GM18517 (cell line): ENCODE results near the gene MDFIC2.

Experiments
- ATAC-seq: cut with Tn5 transposase; IDR thresholded peaks from one replicate; pipeline ENCODE4 v1.9.1; 2021; ENCODE audit warnings: mild to moderate bottlenecking, moderate library complexity; ENCODE audit not compliant: unreplicated experiment

MDFIC2 gene

GRCh38 chr3:70183781-70184504, 128.5 kb downstream of the MDFIC2 start:
- ATAC-seq = no peak

DNA sequence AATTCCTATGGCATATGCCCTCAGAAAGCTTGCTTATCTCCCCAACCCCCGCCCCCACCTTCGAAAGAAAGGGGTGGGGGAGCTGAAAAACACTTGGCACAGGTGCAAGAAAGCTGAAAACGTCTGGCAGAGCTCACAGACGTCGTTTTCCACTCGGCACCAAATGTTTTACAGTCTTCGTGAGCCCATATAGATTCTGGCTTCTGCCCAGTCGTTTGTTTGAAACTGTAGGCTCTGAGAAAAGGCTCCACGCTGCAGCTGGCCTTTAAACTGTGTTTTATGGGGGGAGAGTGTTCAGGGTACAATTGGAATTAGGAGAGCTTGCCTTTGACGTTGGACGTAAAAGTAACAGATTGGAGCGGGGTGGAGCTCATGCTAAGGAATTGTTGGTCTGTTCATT, 130.3 kb downstream of the MDFIC2 start:
- ATAC-seq = no peak

DNA sequence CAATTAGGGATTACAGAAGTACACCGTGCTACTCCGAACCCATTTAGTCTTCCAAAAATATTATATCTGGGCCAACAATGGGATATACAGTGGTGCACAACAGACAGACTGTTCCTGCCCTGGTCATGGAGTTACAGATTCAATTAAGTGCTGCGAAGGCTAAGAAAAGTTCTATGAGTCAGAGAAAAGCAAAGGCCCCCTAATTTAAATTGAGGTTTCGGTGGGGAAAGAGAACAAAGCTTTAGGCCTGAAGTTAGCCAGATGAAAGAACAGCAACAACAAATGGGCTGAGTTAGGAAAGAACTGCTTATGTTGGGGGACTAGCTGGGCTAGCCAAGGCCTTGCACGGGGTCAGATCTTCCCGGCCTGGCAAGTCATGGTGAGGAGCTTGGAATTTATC, 131.8 kb downstream of the MDFIC2 start:
- ATAC-seq = no peak

DNA sequence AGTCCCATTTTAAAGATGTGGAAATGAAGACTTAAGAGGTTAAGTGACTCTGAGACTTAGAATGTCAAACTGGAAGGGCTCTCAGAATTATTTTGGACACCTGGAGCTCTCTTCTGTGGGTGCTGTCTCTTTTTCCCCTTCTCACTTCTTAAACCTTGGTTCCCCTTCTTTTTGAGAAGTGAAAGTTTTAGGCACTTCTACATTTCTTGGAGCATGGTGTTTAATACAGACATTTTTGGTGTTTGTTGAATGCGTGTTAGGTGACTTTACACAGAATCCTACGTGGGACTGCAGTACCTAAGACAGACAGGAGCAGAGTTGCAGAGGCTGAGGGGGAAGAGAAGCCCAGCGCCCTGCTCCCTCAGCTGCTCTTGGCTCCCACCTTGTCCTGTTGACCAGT, 133.3 kb downstream of the MDFIC2 start:
- no peak for ATAC-seq

GRCh38 chr3:70177881-70178645, 134.4 kb downstream of the MDFIC2 start:
- ATAC-seq = no peak

DNA sequence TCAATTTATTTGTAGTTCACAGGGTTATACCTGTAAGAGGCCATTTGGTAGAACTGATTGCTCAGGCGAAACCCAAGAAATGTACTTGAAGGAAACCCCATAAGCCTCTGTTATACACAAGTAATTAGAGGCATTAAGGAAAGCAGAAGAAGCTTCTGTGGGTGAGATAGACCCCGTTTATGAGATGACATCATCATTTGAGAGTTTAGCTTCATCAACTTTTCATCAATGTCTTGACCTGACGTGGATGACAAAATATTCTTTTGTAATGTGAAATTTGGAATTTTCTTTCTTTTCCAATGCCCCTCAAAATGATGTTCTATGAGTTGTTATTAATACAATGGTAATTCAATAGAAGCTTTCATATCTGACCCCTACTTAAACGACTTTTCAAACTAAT, 136.2 kb downstream of the MDFIC2 start:
- ATAC-seq = no peak

DNA sequence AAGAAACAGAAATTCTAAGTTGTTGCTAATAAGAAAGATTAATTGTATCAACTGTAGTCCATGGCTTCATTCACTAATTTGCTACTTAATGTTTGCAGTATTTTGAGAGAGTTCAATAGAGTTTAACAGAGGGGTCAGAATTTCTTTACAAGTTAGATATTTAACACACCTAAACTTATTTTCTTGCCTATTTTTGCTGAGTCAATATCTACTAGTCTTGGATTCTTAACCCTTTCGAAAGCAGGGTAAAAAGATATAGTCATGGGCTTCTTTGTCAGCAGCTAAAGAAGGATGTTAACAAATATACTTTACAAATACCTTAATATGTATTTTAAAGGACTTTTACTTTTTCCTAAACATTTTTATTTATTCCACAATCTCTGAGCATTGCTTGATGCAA, 155.6 kb downstream of the MDFIC2 start:
- no peak for ATAC-seq

DNA sequence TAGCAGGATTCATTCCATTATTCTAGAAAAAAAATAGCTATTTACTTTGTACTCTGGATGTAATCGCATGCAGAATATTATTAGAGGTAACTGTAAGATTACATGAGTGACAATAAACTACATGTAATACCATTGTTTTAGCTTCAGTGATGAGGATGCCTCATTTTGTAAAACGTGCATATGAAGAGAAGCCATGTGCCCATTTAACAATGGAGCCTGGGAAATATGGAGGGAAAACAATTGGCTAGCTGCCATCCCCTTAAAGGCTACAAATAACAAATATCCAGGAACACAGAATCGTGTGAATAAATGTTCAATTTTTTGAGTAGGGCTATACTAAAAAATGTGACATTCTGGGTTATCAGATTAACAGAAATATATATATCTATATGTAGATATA, 161.8 kb downstream of the MDFIC2 start:
- no peak for ATAC-seq

- ATAC-seq = no peak
These were observed 162.6 kb downstream of the MDFIC2 start for GRCh38 chr3:70149714-70150400.
